HEK293 (cell line): ENCODE results near the gene KCNQ1.
A peak's percentile ranks its signal among the peaks of the same experiment; 100 is the strongest.

Experiments
- CTCF ChIA-PET: fragments of 350-600 bp; formaldehyde crosslinking; extraction: SDS; loops from one replicate; lab custom pipeline; 2021; ENCODE audit warnings: antibody characterized with exemption; lab: Yijun Ruan, JAX
- POLR2A ChIA-PET: fragments of 300-600 bp; formaldehyde crosslinking; extraction: SDS; loops from one replicate; lab custom pipeline; 2020; ENCODE audit warnings: antibody characterized with exemption, inconsistent platforms; lab: Yijun Ruan, JAX
- H3K27ac ChIP-seq: fragments of 200-500 bp; sonication (Bioruptor generic); 2 replicates; pipeline ENCODE4 v1.5.1; 2014; ENCODE audit warnings: low read depth, low read length, control low read depth, inconsistent platforms; ENCODE audit errors: extremely low read depth
- H3K36me3 ChIP-seq, 2 experiments: fragments of 200-500 bp in 1 of 2; sonication (Bioruptor generic) in 1 of 2; 1 replicate in 1 of 2; 2 replicates in 1 of 2; pipeline ENCODE4 v1.5.1; 2014 to 2017; ENCODE audit warnings: inconsistent platforms in 2 of 2, low read length in 2 of 2; ENCODE audit not compliant: control insufficient read depth in 2 of 2, insufficient read depth in 1 of 2
- H3K4me1 ChIP-seq: fragments of 200-500 bp; sonication (Bioruptor generic); 2 replicates; pipeline ENCODE4 v1.5.1; 2014; ENCODE audit warnings: mild to moderate bottlenecking, low read length, inconsistent platforms; ENCODE audit not compliant: control insufficient read depth, insufficient read depth
- H3K4me3 ChIP-seq: 2 replicates; pipeline ENCODE4 v1.5.1; 2011; ENCODE audit warnings: low read depth, mild to moderate bottlenecking, control low read depth, low read length, moderate library complexity
- H3K9me3 ChIP-seq: fragments of 200-500 bp; sonication (Bioruptor generic); 2 replicates; pipeline ENCODE4 v1.5.1; 2014; ENCODE audit warnings: low read depth, low read length, inconsistent platforms; ENCODE audit not compliant: control insufficient read depth, insufficient read depth
- EGR2 ChIP-seq: fragments of 450-650 bp; formaldehyde crosslinking; IDR thresholded peaks from 2 replicates; pipeline ENCODE4 v1.5.1; 2016; ENCODE audit warnings: low read depth, missing biosample characterization, missing genetic modification characterization
- ELK4 ChIP-seq: IDR thresholded peaks from 2 replicates; pipeline ENCODE4 v1.6.1; 2011; ENCODE audit warnings: mild to moderate bottlenecking, low read depth, low read length, borderline replicate concordance
- GFI1B ChIP-seq: fragments of 450-650 bp; formaldehyde crosslinking; IDR thresholded peaks from 2 replicates; pipeline ENCODE4 v1.5.1; 2016; ENCODE audit warnings: missing biosample characterization, missing genetic modification characterization
- GLIS1 ChIP-seq: fragments of 450-650 bp; formaldehyde crosslinking; IDR thresholded peaks from 2 replicates; pipeline ENCODE4 v1.5.1; 2016; ENCODE audit warnings: missing biosample characterization, missing genetic modification characterization
- HOXA7 ChIP-seq: sonication (generic); formaldehyde crosslinking; IDR thresholded peaks from 2 replicates; pipeline ENCODE4 v1.8.1; 2022; ENCODE audit warnings: missing genetic modification reagents, borderline replicate concordance
- KLF10 ChIP-seq: fragments of 450-650 bp; IDR thresholded peaks from 2 replicates; pipeline ENCODE4 v1.5.1; 2018; ENCODE audit warnings: missing biosample characterization, mild to moderate bottlenecking, missing genetic modification characterization
- KLF8 ChIP-seq: fragments of 450-650 bp; formaldehyde crosslinking; IDR thresholded peaks from 2 replicates; pipeline ENCODE4 v1.5.1; 2016; ENCODE audit warnings: missing biosample characterization, missing genetic modification characterization
- KLF9 ChIP-seq: fragments of 450-650 bp; formaldehyde crosslinking; IDR thresholded peaks from 2 replicates; pipeline ENCODE4 v1.5.1; 2016; ENCODE audit warnings: missing biosample characterization, missing genetic modification characterization, low read depth
- MZF1 ChIP-seq: fragments of 450-650 bp; formaldehyde crosslinking; IDR thresholded peaks from 2 replicates; pipeline ENCODE4 v1.5.1; 2017; ENCODE audit warnings: missing biosample characterization, missing genetic modification characterization, borderline replicate concordance
- SALL2 ChIP-seq: fragments of 450-650 bp; formaldehyde crosslinking; IDR thresholded peaks from 2 replicates; pipeline ENCODE4 v1.5.0; 2017; ENCODE audit warnings: missing biosample characterization, mild to moderate bottlenecking, missing genetic modification characterization, borderline replicate concordance
- SP2 ChIP-seq: fragments of 450-650 bp; formaldehyde crosslinking; IDR thresholded peaks from 2 replicates; pipeline ENCODE4 v1.5.1; 2016; ENCODE audit warnings: missing biosample characterization, missing genetic modification characterization
- ZFHX2 ChIP-seq: fragments of 450-650 bp; formaldehyde crosslinking; conservative IDR thresholded peaks from 2 replicates; pipeline ENCODE4 v1.5.1; 2016; ENCODE audit warnings: missing biosample characterization, missing genetic modification characterization
- ZFP37 ChIP-seq: fragments of 450-650 bp; formaldehyde crosslinking; IDR thresholded peaks from 2 replicates; pipeline ENCODE4 v1.5.1; 2016; ENCODE audit warnings: missing biosample characterization, missing genetic modification characterization
- ZNF10 ChIP-seq: fragments of 450-650 bp; formaldehyde crosslinking; IDR thresholded peaks from 2 replicates; pipeline ENCODE4 v1.5.1; 2017; ENCODE audit warnings: missing biosample characterization, missing genetic modification characterization
- ZNF112 ChIP-seq: fragments of 450-650 bp; formaldehyde crosslinking; IDR thresholded peaks from 2 replicates; pipeline ENCODE4 v1.5.0; 2017; ENCODE audit warnings: missing biosample characterization, missing genetic modification characterization
- ZNF132 ChIP-seq: fragments of 450-650 bp; formaldehyde crosslinking; IDR thresholded peaks from 2 replicates; pipeline ENCODE4 v1.5.1; 2017; ENCODE audit warnings: missing biosample characterization, missing genetic modification characterization, borderline replicate concordance
- ZNF133 ChIP-seq: fragments of 450-650 bp; formaldehyde crosslinking; IDR thresholded peaks from 2 replicates; pipeline ENCODE4 v1.5.1; 2016; ENCODE audit warnings: missing biosample characterization, missing genetic modification characterization
- ZNF16 ChIP-seq: fragments of 450-650 bp; formaldehyde crosslinking; IDR thresholded peaks from 2 replicates; pipeline ENCODE4 v1.5.1; 2016; ENCODE audit warnings: low read depth, missing biosample characterization, missing genetic modification characterization
- ZNF2 ChIP-seq: fragments of 450-650 bp; formaldehyde crosslinking; IDR thresholded peaks from 2 replicates; pipeline ENCODE4 v1.5.1; 2016; ENCODE audit warnings: missing biosample characterization, missing genetic modification characterization
- ZNF211 ChIP-seq: fragments of 450-650 bp; formaldehyde crosslinking; IDR thresholded peaks from 2 replicates; pipeline ENCODE4 v1.5.1; 2016; ENCODE audit warnings: low read depth, missing biosample characterization, missing genetic modification characterization
- ZNF266 ChIP-seq: fragments of 450-650 bp; formaldehyde crosslinking; IDR thresholded peaks from 2 replicates; pipeline ENCODE4 v1.5.1; 2016; ENCODE audit warnings: missing biosample characterization, missing genetic modification characterization, low read depth
- ZNF311 ChIP-seq: fragments of 450-650 bp; formaldehyde crosslinking; IDR thresholded peaks from 2 replicates; pipeline ENCODE4 v1.5.1; 2017; ENCODE audit warnings: missing biosample characterization, missing genetic modification characterization, borderline replicate concordance
- ZNF48 ChIP-seq: fragments of 450-650 bp; formaldehyde crosslinking; IDR thresholded peaks from 2 replicates; pipeline ENCODE4 v1.5.1; 2016; ENCODE audit warnings: missing biosample characterization, missing genetic modification characterization
- ZNF830 ChIP-seq: fragments of 450-650 bp; IDR thresholded peaks from 2 replicates; pipeline ENCODE4 v1.5.0; 2018; ENCODE audit warnings: missing biosample characterization, missing genetic modification characterization, low read depth, mild to moderate bottlenecking, moderate library complexity
- ZSCAN16 ChIP-seq: fragments of 450-650 bp; formaldehyde crosslinking; IDR thresholded peaks from 2 replicates; pipeline ENCODE4 v1.5.1; 2016; ENCODE audit warnings: missing biosample characterization, missing genetic modification characterization
- ZSCAN4 ChIP-seq: fragments of 450-650 bp; formaldehyde crosslinking; IDR thresholded peaks from 2 replicates; pipeline ENCODE4 v1.5.1; 2017; ENCODE audit warnings: missing biosample characterization, missing genetic modification characterization
- TF ChIP-seq, protein P1 (sequence below): fragments of 450-650 bp; formaldehyde crosslinking; IDR thresholded peaks from 2 replicates; pipeline ENCODE4 v1.5.1; 2016; ENCODE audit warnings: missing biosample characterization, missing genetic modification characterization

KCNQ1 gene

DNA sequence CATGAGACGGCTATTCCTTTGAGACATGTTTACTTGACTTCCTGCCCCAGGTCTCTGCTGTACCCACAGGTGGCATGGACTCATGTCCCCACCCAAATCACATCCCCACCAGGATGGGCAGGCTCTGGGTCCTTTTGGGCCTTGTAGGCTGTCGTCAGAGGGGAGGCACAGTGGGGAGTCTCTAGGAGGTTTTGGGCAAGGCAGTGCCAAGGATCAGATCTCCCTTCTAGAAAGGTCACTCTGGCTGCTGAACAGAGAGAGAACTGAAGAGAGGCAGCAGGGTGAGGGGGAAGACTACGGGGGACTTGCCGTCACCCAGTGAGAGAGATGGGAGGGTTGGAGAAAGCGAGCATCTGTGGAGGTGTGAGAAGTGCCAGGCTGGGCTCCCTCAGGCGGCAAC, 259.5 kb downstream of the KCNQ1 start:
- H3K27ac ChIP-seq = no peak overlapping the region
- H3K36me3 ChIP-seq = no peaks in the 10 kb centered on the region
- H3K4me1 ChIP-seq = no peaks in the 10 kb centered on the region
- ChIA-PET POLR2A (no interaction called here), CTCF (no interaction called here)
- H3K4me3 ChIP-seq = no peak overlapping the region
- no peaks in the 10 kb centered on the region for H3K9me3 ChIP-seq
- TF ChIP-seq ZFP37 (tag by site-specific recombination) (no peak), KLF10 (tag by site-specific recombination) (no peak), ZNF16 (tag by site-specific recombination) (no peak), ZSCAN4 (tag by site-specific recombination) (no peak), HOXA7 (CRISPR knock-in tag) (no peak), ZFHX2 (tag by site-specific recombination) (no peak), KLF9 (tag by site-specific recombination) (no peak)
- TF ChIP-seq, protein P1, sequence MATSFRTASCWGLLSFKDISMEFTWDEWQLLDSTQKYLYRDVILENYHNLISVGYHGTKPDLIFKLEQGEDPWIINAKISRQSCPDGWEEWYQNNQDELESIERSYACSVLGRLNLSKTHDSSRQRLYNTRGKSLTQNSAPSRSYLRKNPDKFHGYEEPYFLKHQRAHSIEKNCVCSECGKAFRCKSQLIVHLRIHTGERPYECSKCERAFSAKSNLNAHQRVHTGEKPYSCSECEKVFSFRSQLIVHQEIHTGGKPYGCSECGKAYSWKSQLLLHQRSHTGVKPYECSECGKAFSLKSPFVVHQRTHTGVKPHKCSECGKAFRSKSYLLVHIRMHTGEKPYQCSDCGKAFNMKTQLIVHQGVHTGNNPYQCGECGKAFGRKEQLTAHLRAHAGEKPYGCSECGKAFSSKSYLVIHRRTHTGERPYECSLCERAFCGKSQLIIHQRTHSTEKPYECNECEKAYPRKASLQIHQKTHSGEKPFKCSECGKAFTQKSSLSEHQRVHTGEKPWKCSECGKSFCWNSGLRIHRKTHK = no peak

GRCh38 chr11:2704896-2705606, 260.2 kb downstream of the KCNQ1 start:
- Histone ChIP-seq H3K27ac (no peak overlapping the region), H3K9me3 (no peaks in the 10 kb centered on the region), H3K4me1 (no peaks in the 10 kb centered on the region), H3K4me3 (no peak overlapping the region)
- POLR2A ChIA-PET = no interaction called here
- CTCF ChIA-PET = no interaction called here
- TF ChIP-seq ZNF132 (tag by site-specific recombination) (no peak), ELK4 (no peak), ZNF266 (no peak), ZNF830 (tag by site-specific recombination) (no peak), ZNF112 (tag by site-specific recombination) (no peak), ZNF311 (tag by site-specific recombination) (no peak), SP2 (tag by site-specific recombination) (no peak), SALL2 (tag by site-specific recombination) (no peak), GLIS1 (tag by site-specific recombination) (no peak), MZF1 (tag by site-specific recombination) (no peak), ZNF211 (no peak), ZSCAN16 (no peak)
- TF ChIP-seq, all 188 proteins: peak for 0
- H3K36me3 ChIP-seq = no peaks in the 10 kb centered on the region

DNA sequence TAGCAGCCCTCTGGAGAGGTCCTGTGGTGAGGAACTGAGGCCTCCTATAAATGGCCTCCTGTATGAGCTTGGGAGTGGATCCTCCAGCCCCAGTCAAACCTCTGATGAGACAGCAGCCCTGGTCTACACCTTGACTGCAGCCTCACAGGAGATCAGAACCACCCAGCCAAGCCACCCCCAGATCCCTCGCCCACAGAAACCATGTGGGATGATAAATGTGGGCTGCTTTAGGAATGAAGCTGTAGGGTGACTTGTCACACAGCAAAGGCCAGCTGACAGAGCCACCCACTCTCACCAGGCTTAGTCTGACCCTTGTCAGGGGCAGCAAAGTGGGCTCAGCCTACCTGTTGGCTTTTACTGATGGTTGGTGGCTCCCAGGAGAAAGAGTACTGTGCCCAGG, 261.5 kb downstream of the KCNQ1 start:
- Histone ChIP-seq H3K4me3 (no peak overlapping the region), H3K9me3 (no peaks in the 10 kb centered on the region)
- POLR2A ChIA-PET = no interaction called here
- TF ChIP-seq KLF8 (tag by site-specific recombination) (no peak), ZNF132 (tag by site-specific recombination) (no peak), ZNF133 (no peak), ZNF48 (tag by site-specific recombination) (no peak), ZNF10 (tag by site-specific recombination) (no peak), ZNF2 (no peak), GFI1B (no peak), ZFHX2 (tag by site-specific recombination) (peak; percentile 76), EGR2 (tag by site-specific recombination) (peak; percentile 63), MZF1 (tag by site-specific recombination) (no peak)
- TF ChIP-seq, all 188 proteins: peak for 2
- H3K27ac ChIP-seq = no peak overlapping the region
- CTCF ChIA-PET = no interaction called here
- no peaks in the 10 kb centered on the region for H3K4me1 ChIP-seq
- H3K36me3 ChIP-seq = no peaks in the 10 kb centered on the region
